ENCODE measurements around the gene ATOX1. TPM values are rescaled to one million over a fixed set of nuclear protein-coding genes. Genes with fewer than 3 reads are reported as not detected.

Gene ATOX1
- total RNA-seq, 2 donors from 2014 or later = 6.3 to 39.7 TPM

DNA sequence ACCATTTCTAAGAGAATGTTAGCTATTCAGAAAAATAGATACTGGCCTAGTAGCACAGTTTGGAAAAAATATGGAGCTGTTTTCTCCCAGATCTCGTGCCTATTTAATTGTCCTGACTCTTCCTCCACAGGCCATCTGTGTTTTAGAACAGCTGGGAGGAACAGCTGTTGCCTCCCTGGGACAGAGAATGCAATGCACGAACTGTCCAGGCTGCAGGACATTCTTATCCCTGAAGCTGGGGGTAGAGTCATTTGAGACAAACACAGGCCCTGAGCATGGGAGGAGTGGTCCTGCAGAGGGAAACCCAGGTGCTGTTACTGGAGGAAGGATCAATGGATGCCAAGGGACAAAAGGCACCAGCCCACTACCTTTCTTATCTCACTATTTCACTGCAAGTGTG lies 50.9 kb downstream of the ATOX1 start:
- WGBS, 2 donors = 59 to 70% methylated on average over 2 of the region's 2 CpGs
- Histone ChIP-seq H3K4me1 (no peaks in the 10 kb centered on the region), H3K36me3 (replicated peaks in 1 of 2; ENCODE audit: insufficient read depth in 1 of 2, low read depth in 2 of 2) (no peaks in the 10 kb centered on the region), H3K27me3 (no peaks in the 10 kb centered on the region), H3K4me3 (no peak overlapping the region), H3K27ac (no peak overlapping the region), H3K9me3 (no peaks in the 10 kb centered on the region)
- TF ChIP-seq, protein P1, sequence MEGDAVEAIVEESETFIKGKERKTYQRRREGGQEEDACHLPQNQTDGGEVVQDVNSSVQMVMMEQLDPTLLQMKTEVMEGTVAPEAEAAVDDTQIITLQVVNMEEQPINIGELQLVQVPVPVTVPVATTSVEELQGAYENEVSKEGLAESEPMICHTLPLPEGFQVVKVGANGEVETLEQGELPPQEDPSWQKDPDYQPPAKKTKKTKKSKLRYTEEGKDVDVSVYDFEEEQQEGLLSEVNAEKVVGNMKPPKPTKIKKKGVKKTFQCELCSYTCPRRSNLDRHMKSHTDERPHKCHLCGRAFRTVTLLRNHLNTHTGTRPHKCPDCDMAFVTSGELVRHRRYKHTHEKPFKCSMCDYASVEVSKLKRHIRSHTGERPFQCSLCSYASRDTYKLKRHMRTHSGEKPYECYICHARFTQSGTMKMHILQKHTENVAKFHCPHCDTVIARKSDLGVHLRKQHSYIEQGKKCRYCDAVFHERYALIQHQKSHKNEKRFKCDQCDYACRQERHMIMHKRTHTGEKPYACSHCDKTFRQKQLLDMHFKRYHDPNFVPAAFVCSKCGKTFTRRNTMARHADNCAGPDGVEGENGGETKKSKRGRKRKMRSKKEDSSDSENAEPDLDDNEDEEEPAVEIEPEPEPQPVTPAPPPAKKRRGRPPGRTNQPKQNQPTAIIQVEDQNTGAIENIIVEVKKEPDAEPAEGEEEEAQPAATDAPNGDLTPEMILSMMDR (IDR thresholded peaks at IDR 0.05) = no peak
- TF ChIP-seq POLR2A (IDR thresholded peaks at IDR 0.05) = no peak
- DNase-seq (no peak), ATAC-seq (no peak)
- intact Hi-C loops (cut with DNase I) = no loop called here

DNA sequence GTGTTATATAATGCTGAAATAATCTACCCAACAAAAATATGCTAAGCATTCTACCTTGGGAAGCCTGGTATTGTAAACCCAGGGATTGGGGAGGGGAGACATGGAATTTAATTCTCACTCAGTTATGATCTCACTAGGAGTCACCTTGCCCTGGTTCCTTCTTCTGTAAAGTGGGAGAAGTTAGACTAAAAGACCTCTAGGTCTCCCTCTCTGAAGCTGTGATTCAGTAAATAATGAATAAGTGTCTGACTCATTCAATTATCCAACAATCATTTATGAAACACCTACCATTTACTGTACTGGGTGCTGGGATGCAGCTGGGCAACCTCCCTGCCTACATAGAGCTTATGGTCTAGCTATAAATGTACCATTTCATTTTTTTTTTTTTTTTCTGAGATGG lies 51.5 kb downstream of the ATOX1 start:
- Histone ChIP-seq H3K27ac (no peak overlapping the region), H3K4me1 (no peaks in the 10 kb centered on the region), H3K27me3 (no peaks in the 10 kb centered on the region), H3K4me3 (no peak overlapping the region), H3K9me3 (no peaks in the 10 kb centered on the region), H3K36me3 (replicated peaks in 1 of 2; ENCODE audit: insufficient read depth in 1 of 2, low read depth in 2 of 2) (no peaks in the 10 kb centered on the region)
- no peak for ATAC-seq
- TF ChIP-seq, protein P1 (IDR thresholded peaks at IDR 0.05) = no peak
- no peak for TF ChIP-seq POLR2A (IDR thresholded peaks at IDR 0.05)
- intact Hi-C loops (cut with DNase I) = no loop called here
- DNase-seq = no peak

DNA sequence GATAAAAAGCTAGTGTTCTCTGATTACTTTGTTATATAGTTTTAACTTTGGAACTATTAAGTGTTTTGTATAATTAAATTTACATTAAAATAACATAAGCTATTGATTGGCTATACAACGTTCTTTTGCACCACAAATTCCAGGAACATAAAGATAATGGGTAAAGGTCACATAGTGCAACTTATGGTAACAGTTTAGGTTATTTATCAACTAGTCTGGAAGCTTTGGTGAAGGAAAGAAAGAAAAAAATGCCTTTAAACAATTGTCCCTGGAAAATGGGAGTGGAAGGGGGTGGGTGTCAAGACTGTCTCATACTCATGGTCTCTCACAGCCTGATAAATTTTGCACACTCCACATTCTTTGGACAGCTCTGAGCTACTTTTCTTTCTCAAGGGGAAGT lies 54.7 kb downstream of the ATOX1 start:
- Histone ChIP-seq H3K27ac (no peak overlapping the region), H3K36me3 (replicated peaks in 1 of 2; ENCODE audit: insufficient read depth in 1 of 2, low read depth in 2 of 2) (no peaks in the 10 kb centered on the region), H3K27me3 (no peaks in the 10 kb centered on the region), H3K9me3 (no peaks in the 10 kb centered on the region), H3K4me3 (no peak overlapping the region), H3K4me1 (no peaks in the 10 kb centered on the region)
- intact Hi-C loops (cut with DNase I) = no loop called here
- ATAC-seq (no peak), DNase-seq (no peak)
- TF ChIP-seq, protein P1 (IDR thresholded peaks at IDR 0.05) = no peak
- no peak for TF ChIP-seq POLR2A (IDR thresholded peaks at IDR 0.05)
- 26 to 27% methylated on average over 1 of the region's 1 CpG for WGBS, 2 donors

DNA sequence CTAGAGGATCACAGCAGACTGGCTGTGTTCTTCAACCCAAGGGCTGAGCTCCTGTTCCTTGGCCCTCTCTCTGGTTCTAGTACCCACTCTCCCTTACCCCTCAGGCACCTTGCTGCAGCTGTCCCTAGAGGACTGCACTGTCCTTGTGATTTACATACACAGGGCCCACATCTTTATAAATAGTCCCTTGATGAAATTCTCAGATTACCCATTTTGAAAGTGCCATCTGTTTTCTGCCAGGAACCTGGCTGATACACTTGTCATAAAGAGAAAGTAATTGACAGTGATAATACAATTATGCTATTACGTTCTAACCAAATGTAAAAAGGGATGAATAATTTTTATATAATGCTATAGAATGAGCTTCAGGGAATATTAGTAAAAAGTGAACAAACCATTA lies 55.2 kb downstream of the ATOX1 start:
- H3K36me3 ChIP-seq (replicated peaks in 1 of 2; ENCODE audit: insufficient read depth in 1 of 2, low read depth in 2 of 2) = no peaks in the 10 kb centered on the region
- DNase-seq (no peak), ATAC-seq (no peak)
- H3K27me3 ChIP-seq = no peaks in the 10 kb centered on the region
- TF ChIP-seq, protein P1 (IDR thresholded peaks at IDR 0.05) = no peak
- no peak for TF ChIP-seq POLR2A (IDR thresholded peaks at IDR 0.05)
- no peaks in the 10 kb centered on the region for H3K4me1 ChIP-seq
- H3K4me3 ChIP-seq = no peak overlapping the region
- H3K27ac ChIP-seq = no peak overlapping the region
- WGBS, 2 donors = 66 to 79% methylated on average over 1 of the region's 1 CpG
- H3K9me3 ChIP-seq = no peaks in the 10 kb centered on the region
- intact Hi-C loops (cut with DNase I) = no loop called here

DNA sequence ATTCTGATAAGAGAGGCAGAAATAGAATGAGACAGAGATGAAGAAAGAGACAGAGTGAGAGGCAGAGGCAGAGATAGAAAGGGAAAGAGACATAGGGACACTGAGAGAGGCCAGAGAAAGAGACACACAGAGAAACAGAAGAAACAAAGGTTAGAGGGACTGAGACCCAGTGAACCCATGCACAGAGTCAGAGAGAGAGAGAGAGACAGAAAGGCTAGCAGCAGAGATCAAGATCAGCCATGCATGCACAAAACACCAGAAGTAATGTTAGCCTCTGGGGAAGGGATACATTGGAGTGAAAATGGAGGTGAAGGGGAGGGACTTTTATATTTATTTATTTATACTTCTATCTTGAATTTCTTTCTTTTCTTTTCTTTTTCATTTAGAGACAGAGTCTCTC lies 57.6 kb downstream of the ATOX1 start:
- Histone ChIP-seq H3K4me1 (no peaks in the 10 kb centered on the region), H3K4me3 (no peak overlapping the region), H3K27me3 (no peaks in the 10 kb centered on the region), H3K9me3 (no peaks in the 10 kb centered on the region), H3K36me3 (replicated peaks in 1 of 2; ENCODE audit: insufficient read depth in 1 of 2, low read depth in 2 of 2) (no peaks in the 10 kb centered on the region), H3K27ac (no peak overlapping the region)
- no peak for DNase-seq
- TF ChIP-seq, protein P1 (IDR thresholded peaks at IDR 0.05) = no peak
- TF ChIP-seq POLR2A (IDR thresholded peaks at IDR 0.05) = no peak
- intact Hi-C loops (cut with DNase I) = no loop called here
- ATAC-seq = no peak
